ENCODE results near the gene PARD3.

PARD3 gene

DNA sequence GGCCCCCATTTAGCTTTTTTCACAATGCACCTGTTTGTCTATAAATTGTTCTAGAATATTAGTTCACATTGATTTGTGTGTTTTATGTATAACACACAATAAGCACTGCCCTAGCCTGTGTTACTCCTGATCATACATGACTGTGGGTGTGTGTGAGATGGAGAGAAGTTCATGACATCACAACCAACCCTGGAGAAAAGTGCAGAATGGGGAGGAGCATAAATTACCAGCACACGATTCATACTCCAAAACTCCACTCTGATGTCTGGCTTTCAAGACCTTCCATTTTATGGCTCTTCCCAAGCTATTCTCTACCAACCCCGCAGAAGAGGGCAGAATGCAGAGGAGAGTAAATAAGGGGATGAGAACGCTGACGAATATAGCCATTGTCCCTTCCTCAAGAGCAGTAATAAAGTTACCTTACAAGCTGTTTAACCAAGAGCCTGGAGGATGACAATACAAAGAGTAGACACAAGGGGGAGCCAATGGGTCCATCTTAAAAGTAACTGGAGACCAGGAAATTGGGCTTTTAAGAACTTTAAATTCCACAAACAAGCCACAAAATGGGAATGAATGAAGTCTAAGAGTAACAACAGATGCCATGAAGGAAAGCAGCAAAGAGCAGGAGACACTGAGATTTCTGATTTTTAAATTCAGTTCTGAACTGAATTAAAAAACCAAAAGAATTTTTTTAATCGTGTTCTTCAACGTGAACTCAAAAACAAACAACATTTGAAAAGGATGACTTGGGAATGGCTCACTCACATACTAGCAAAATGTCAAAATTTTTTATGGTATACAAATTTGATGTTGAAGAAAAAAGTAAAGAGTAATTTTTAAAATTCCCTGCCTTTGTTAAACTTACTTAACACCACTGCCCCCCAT, 159.6 kb downstream of the PARD3 start:
- H3K4me3 ChIP-seq (replicated peaks in 1 of 2; ENCODE audit: low read depth in 2 of 2, low read length in 2 of 2): no peak overlapping the region
- peak; percentile 81 to 88 for DNase-seq (ENCODE audit: low read depth in 2 of 2)
- TF ChIP-seq, protein P1, sequence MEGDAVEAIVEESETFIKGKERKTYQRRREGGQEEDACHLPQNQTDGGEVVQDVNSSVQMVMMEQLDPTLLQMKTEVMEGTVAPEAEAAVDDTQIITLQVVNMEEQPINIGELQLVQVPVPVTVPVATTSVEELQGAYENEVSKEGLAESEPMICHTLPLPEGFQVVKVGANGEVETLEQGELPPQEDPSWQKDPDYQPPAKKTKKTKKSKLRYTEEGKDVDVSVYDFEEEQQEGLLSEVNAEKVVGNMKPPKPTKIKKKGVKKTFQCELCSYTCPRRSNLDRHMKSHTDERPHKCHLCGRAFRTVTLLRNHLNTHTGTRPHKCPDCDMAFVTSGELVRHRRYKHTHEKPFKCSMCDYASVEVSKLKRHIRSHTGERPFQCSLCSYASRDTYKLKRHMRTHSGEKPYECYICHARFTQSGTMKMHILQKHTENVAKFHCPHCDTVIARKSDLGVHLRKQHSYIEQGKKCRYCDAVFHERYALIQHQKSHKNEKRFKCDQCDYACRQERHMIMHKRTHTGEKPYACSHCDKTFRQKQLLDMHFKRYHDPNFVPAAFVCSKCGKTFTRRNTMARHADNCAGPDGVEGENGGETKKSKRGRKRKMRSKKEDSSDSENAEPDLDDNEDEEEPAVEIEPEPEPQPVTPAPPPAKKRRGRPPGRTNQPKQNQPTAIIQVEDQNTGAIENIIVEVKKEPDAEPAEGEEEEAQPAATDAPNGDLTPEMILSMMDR (IDR thresholded peaks at IDR 0.05; ENCODE audit: low read depth, low read length): peak; percentile 72

DNA sequence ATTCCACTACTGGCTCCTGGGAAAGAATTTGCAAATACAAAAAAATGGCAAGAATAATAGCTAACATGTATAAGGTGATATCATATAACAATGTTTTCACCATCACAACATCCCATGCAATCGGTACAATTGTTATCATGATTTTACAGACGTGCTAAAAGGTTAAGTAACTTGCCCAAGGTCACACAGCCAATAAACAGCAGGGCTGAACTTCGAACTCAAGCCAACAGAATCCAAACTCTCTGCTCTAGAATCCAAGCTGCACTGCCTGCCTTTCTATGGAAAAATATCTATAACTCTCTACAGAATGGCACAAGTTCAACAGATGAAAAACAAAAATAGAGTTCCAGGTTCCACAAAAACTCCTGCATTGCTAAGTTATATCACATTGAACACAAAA, 160.9 kb downstream of the PARD3 start:
- no peak for DNase-seq (ENCODE audit: low read depth in 2 of 2)
- TF ChIP-seq, protein P1 (IDR thresholded peaks at IDR 0.05; ENCODE audit: low read depth, low read length): no peak
- H3K4me3 ChIP-seq (replicated peaks in 1 of 2; ENCODE audit: low read depth in 2 of 2, low read length in 2 of 2): no peak overlapping the region

- no peak for DNase-seq (ENCODE audit: low read depth in 2 of 2)
- no peak overlapping the region for H3K4me3 ChIP-seq (replicated peaks in 1 of 2; ENCODE audit: low read depth in 2 of 2, low read length in 2 of 2)
- TF ChIP-seq, protein P1 (IDR thresholded peaks at IDR 0.05; ENCODE audit: low read depth, low read length): no peak
These were observed 161.6 kb downstream of the PARD3 start for GRCh38 chr10:34653530-34653929.

DNA sequence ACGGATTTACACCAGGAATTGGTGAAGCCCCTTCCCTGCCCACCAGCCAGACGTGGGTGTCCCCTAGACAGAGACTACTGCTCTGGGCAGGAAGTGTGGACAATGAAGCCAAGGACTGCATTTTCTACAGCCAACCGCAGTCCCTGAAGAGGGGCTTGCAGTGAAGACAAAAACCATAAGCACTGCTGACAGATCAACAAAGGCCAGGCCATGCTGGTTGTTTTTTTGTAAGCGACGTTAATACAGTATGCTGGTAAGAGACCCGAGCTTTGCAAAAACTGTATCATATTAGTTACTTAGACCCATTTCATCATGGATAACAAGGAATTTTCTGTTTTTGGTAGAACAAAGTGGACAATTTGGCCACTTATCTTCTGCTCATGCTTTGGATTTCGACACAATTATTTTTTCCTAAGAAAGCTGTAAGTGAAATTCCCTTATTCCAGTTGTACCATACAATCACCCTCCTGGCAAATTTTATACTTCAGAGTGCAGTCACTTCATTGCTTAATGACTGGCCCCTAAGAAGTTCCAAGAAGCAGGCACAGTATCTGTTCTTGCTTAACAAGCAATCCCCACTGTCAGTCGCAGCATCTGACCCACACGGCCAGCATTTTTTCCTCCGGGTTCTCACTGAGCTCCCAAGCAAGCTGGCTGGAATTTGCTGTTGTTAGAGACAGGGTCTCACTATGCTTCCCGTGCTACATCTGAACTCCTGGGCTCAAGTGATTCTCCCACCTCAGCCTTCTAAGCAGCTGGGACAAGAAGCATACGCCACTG, 163.5 kb downstream of the PARD3 start:
- no peak overlapping the region for H3K4me3 ChIP-seq (replicated peaks in 1 of 2; ENCODE audit: low read depth in 2 of 2, low read length in 2 of 2)
- TF ChIP-seq, protein P1 (IDR thresholded peaks at IDR 0.05; ENCODE audit: low read depth, low read length): no peak
- DNase-seq (ENCODE audit: low read depth in 2 of 2): peak in 1 of 2 donors; percentile 64

- DNase-seq (ENCODE audit: low read depth in 2 of 2): no peak
- TF ChIP-seq, protein P1 (IDR thresholded peaks at IDR 0.05; ENCODE audit: low read depth, low read length): no peak
- H3K4me3 ChIP-seq (replicated peaks in 1 of 2; ENCODE audit: low read depth in 2 of 2, low read length in 2 of 2): no peak overlapping the region
These were observed 164.9 kb downstream of the PARD3 start for GRCh38 chr10:34650156-34650555.

DNA sequence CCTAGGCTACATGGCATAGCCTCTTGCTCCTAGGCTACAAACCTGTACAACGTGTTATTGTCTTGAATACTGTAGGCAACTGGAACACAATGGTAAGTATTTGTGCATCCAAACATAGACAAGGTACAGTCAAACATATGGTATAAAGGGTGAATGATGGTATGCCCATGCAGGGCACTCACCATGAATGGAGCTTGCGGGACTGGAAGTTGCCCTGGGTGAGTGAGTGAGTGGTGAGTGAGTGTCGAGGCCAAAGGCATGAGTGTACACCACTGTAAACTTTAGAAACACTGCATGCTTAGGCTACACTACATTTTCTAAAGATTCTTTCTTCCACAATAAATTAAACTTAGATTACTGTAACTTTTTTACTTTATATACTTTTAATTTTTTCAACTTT, 165.7 kb downstream of the PARD3 start:
- no peak for DNase-seq (ENCODE audit: low read depth in 2 of 2)
- TF ChIP-seq, protein P1 (IDR thresholded peaks at IDR 0.05; ENCODE audit: low read depth, low read length): no peak
- no peak overlapping the region for H3K4me3 ChIP-seq (replicated peaks in 1 of 2; ENCODE audit: low read depth in 2 of 2, low read length in 2 of 2)
